DMS53 treated with DMSO at 0.1 percent for 48 hours (cell line): ENCODE results near the gene CLEC12A.
A peak's percentile ranks its signal among the peaks of the same experiment; 100 is the strongest.

ENCODE experiments used
- DNase-seq: peaks from one replicate; lab custom pipeline; 2025; ENCODE audit not compliant: unreplicated experiment; lab: John Stamatoyannopoulos, UW

Gene CLEC12A

GRCh38 chr12:10031771-10032175, 60.6 kb downstream of the CLEC12A start:
- no peak for DNase-seq

GRCh38 chr12:10033783-10034545, 62.8 kb downstream of the CLEC12A start:
- DNase-seq, result peak; percentile 27
